Activated CD4-positive, alpha-beta T cell treated with anti-CD3 and anti-CD28 coated beads, Interleukin-2, amount 50 U/mL, for 4 hours (primary cell): ENCODE data around the gene HRH3.

Experiments used
- DNase-seq, 2 experiments: peaks; one replicate each; pipeline ENCODE4 v3.0.0-alpha.2; 2020

The HRH3 gene

DNA sequence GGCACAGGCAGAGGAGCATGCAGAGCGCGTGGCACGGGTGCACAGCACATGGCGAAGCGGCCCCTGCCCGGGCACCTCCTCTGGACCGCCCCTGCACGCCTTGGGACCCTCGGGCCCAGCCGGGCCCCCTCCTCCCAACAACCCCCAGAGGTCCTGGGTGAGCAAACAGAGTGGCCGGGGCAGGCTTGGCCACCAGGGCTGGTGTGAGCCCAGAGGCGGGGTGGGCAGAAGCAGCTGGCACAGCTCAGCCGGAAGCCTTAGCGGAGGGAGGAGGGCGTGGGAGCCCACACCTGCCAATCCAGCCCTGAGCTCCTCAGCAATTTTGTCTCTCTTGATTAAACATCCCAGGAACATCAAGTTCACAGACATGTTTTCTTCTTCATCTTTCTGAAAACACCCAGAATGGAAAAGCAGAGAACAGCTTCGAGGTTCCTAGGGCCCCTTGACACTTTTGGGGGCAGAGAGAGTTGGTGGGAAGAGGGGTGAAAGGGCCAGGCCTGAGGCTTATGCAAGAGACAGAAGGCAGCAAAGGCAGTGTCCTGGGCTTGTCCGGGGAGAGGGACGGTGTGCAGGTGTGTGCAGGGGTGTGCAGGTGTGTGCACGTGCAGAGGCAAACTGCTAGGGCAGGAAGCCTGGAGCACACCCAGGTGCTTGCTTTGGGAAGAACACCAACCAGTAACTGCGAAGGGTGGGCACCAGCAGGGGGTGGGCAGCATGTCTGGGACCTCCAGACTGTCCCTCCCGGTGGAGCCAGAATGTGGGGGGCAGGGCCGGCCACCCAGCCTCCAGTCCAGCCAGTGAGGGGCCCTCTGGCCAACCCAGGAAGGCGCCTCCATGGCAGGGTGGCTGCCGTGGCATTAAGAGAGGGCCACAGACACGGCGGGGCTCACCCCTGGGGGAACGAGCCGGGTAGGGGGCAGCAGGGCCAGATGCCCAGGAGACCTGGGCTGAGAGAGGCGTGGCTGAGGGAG is 4.8 kb downstream of the HRH3 start:
- no peak for DNase-seq

GRCh38 chr20:62214067-62214466 is 6.0 kb downstream of the HRH3 start:
- no peak for DNase-seq

- DNase-seq = no peak
Measured at GRCh38 chr20:62212299-62212698, 7.8 kb downstream of the HRH3 start.

DNA sequence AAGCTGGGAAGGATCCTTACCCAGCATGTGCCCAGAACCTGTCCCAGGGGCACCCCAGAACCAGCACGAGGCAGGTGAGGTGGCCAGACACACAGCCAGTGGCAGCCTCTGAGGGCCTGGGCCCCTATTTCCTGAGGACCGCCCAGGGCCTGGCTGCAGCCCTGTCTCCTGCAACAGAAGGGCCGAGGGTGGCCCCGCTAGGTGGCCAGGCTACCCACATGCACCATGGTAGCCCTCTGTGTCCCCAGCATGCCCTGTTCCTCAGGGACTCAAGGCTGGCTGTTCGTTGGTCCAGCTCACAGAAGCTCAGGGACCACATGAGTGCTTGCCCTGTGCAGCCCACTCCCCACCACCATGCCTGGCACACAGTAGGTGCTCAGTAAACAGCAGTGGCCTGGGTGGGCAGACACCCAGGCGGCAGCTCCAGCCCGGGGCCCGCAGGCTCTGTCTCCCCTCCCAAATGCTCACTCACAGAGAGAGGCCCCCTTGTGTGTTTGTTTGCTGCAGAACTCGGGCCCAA is 8.2 kb downstream of the HRH3 start:
- no peak for DNase-seq

DNA sequence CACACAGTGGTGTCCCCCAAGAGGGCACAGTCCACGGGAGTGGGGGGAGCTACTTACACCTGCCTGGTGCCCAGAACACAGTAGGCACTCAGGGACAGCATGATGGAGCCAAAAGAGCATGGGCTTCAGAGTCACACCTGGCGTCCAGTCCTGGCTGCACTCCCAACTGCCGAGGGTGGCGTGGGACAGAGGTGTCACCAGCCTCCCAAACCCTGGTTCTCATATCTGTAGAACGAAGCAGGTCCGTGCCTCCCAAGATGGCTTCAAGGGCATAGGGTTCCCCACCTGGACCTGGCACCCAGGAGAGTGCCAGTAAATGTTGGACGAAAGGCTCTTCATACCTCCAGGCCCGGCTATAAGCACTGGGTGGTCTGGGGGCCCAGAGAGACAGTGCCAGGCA is 8.9 kb downstream of the HRH3 start:
- DNase-seq = no peak

GRCh38 chr20:62210496-62210855 is 9.6 kb downstream of the HRH3 start:
- no peak for DNase-seq

- no peak for DNase-seq
Measured at GRCh38 chr20:62209850-62210495, 10.1 kb downstream of the HRH3 start.

DNA sequence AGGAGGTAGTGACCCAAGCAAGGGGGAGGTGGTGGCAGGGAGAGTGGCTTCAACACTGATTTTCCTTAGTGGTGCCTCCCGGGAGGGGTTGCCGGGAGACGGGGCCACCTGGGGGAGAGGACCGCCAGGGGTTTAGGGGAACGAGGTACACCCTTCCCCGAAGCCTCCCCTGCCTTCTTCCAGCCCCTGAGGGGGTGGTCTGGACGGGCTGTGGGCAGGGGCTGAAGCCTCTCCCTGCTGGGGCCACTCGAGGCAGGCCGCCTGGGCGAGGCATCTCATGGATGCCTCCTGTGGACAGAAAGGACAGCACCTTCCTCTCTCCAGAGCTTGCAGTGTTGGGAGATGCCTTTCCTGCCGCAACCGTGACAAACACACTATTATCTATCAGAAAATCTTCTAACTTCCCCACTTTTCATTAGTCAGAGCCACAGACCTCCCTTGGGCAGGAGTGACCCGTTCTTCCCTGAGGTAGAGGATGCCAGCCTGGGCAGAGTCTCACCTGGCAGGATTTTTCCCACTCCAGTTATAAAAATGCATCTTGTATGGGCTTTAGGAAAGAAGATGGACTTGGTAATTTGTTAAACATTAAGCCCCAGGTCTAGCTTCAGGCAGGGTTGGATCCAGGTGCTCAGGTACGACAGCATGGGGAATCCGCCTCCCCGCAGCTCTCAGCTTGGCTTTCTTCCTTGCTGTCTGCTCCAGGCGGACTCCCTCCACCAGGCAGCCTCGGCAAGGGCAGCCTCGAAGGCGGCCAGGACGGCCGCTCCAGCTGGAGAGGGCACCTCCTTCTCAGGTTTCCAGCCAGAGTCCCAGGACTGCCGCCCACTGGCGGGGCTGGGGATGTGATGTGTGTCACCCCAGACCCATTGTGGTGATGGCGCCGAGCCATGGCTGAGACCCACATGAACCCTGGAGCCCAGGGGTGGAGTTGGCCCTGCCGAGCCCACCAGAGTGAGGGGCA is 11.0 kb downstream of the HRH3 start:
- DNase-seq = no peak

DNA sequence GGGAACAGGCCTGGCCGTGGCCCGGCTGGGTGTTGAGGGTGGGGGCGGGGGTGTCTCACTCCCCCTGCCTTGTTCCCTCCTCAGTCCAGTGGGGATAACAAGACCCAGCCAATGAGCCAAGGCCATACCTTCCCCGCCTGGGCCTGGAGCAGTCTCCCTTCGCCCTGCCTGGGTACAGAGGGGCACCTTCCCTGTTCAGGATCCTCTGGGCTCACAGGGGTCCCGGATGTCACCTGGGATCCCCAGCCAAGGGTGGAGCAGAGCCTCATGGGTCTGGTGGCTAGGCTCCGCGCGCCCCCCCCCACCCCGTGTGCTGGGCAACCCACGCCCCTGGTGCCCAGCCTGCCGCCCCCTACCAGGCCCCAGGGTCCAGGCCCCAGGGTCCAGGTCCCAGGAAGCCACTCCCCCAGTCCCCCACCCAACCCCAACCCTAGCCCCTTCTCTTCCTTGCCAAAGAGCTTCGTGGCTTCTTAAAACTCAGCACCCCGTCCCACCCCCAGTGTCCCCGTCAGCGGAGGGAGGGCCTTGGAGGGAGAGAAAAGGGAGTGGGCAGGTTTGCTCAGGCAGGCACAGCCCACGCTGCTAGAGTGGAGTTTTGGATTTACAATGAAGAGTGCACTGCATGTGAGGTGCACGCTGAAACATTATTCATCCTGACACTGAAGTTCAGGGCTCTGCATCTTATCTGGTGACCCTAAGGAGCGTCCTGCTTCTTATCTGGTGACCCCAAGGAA is 11.8 kb downstream of the HRH3 start:
- no peak for DNase-seq

DNA sequence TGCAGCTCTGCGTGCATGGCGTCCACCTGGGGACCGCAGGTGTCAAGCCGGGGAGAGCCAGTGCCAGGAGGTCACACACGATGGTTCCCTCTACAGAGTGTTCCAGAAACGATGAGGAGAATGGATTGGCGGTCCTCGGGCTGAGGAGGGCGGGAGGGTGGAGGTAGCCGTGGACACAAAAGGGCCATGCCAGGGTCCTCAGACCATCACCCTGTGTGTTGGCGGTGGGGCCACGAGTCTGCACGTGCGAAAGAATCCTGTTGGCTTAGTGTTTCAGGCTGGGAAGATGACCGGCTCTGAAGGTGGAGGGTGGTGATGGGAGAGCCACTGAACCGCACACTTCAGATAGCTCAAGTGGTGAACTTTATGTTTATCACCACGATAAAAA is 13.7 kb downstream of the HRH3 start:
- no peak for DNase-seq

GRCh38 chr20:62205618-62206387 is 14.3 kb downstream of the HRH3 start:
- no peak for DNase-seq

GRCh38 chr20:62203378-62204030 is 16.6 kb downstream of the HRH3 start:
- DNase-seq = no peak

DNA sequence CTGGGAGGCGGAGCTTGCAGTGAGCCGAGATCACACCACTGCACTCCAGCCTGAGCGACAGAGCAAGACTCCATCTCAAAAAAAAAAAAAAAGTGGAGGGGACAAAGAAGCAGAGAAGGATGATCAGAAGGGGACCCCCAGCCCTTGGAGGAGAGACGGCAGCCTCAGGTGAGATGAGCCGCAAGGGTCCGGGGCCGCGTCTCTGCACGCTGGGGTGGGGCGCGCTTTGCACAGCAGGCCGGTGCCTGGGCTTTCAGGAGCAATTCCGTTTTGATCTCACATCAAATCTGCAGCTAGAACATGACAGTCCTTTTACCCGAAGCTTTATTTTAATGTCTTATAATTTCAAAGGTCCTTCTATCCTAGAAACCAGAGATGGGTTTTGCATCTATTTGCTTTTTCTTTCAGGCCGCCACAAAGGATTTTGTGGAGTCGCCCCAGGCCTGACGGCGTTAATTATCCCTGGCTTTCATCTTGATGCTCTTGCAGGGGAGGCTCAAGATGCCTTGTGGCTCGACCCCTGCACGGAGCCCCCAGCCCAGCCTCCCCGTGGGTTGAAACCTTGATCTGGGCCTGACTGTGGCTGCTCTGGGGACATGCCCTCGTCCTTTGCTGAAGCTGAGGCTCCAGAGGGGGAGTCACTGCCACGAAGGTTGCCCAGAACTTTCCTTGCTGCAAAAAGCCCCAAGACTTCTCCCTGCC is 17.3 kb downstream of the HRH3 start:
- no peak for DNase-seq

DNA sequence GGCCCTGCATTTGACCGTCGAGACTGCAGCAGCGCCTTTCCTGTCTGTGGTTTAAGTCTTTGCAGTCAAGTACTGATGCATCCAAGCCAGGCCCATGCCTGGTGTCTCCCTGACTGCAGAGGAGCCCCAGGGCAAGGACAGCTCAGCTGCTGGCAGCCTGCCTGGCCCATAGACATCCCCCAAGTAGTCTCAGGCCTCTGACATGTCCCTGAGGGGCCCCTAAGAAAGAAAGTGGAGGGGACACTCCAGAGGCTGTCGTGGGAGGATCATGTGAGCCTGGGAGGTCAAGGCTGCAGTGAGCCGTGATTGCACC is 18.0 kb downstream of the HRH3 start:
- DNase-seq = no peak

DNA sequence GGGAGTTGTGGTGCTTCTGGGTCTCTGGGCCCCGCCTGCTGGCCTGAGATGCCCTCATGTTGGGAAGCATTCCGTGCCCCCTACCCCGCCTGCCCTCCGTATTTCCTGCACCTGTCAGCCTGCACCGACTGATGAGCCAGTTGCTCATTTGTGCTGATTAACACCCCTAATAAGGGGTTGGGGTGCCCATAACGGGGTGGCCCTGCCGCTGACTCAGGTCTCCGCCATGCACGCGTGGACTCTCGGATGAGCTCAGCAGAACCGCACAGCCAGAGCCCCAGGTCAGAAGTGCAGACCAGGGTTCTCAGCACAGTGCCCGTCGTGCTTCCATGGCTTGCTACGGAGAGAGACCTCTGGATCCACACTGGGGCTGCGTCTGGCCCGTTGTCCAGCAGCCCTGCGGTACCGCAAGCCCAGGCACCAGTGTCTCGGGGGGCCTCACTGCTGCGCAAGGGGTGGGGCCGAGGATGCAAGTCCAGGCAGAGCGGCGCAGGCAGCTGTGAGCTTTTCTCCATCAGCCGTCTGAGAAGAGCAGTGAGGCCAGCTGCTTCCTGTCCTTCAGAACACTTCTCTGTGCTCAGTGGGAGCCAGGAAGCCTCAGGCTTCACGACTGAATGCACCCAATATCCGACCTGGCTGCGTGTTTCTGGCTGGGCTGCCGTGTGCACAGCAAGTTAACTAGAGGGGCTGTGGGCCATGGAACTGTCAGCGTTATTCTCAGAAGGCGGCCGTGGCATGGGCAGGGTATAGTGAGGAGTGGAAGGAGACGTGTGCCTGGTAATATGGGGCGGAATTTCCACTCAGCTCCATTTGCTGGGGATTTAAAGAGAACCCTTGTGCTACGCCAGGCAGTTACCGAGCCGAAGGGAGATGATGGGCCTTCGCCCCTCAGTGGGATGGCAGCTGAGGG is 18.6 kb downstream of the HRH3 start:
- DNase-seq = no peak

- DNase-seq = no peak
Measured at GRCh38 chr20:62200491-62201172, 19.4 kb downstream of the HRH3 start.

- DNase-seq = no peak
Measured at GRCh38 chr20:62198931-62199330, 21.1 kb downstream of the HRH3 start.

DNA sequence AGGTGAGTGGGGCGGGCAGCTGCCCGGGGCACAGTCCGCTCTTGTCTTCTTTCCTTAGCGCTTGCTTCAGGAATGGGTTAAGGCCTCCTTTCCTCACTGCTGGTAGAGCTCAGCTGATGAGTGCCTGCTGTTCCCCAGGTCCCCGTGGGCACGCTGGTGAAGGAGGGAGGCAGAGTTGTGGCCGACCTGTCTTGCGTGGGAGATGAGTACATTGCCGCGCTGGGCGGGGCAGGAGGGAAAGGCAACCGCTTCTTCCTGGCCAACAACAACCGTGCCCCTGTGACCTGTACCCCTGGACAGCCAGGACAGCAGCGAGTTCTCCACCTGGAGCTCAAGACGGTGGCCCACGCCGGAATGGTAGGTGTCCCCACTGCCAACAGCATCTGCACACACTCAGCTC is 21.6 kb downstream of the HRH3 start:
- DNase-seq = no peak

DNA sequence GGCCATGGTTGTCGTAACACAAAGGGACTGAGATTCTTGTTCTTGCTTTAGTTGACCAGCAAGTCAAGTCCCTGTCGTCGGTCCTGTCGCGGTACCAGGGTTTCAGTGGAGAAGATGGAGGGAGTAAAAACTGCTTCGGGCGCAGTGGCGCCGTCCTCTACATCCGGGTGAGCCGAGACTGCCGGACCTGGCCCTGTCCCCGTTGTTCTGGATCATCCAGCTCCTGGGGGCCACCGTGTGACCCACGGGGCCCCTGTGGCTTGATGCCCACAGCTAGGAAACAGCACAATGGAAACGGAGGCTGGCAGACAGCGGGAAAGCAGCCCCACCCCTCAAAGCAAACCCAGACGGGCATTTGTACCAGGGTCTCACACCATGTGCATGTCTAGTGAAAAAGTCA is 22.3 kb downstream of the HRH3 start:
- no peak for DNase-seq
